Measurements from ENCODE around the gene PTPRE.

Gene PTPRE

DNA sequence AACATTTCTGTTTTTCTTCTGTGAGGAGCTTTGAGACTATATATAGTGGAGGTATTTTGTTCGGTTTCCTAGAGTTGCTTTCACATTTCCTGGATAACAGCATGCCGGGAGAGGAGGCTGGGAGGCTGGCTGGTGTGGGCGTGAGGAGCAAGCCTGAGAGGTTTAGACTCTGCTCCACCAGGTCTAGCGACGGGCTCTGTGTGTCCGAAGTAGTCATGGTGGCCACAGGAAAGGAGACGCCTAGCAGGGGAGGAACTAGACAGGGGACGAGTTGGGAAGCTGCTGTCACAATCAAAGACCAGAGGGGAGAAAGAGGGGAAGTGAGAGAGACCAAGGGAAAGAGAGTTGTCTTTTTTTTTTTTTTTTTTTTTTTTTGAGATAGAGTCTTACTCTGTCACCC lies 19.6 kb downstream of the PTPRE start:
- no peak for DNase-seq (ENCODE audit: low read depth)

DNA sequence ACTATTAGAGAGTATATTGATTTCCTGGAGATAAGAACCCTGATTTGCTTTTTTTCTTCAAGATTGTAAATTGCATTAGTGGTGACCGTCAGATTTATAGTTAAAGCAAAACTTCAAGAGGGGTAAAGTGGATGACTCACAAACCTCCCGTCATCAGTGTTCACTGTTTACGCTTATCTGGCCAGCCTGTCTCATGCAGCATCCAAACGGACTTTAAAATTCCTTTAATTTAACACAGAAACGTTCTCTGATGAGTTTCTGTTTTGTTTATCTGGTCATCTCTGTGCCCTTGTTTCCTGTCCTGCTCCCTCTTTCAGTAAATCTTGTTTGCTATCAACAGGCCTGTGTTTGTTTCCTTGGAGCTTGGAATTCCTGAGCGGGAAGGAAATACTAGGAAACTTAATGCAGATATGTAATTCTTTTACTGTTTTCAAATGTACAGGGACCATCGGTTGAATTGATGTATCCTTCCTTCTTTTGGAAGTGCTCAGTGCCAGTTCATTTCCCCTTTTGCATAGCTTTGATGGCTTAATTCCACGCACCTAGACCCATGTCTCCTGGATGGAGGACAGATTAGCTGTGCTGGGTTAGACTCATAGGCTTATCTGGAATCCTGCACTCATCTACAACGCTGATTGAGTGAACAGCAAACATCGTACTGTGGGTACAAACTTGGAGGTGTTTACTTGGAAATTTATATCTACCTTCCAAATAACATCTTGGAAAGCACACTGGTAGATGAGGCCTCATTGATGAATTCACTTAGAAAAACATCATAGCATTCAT lies 21.3 kb downstream of the PTPRE start:
- no peak for DNase-seq (ENCODE audit: low read depth)

DNA sequence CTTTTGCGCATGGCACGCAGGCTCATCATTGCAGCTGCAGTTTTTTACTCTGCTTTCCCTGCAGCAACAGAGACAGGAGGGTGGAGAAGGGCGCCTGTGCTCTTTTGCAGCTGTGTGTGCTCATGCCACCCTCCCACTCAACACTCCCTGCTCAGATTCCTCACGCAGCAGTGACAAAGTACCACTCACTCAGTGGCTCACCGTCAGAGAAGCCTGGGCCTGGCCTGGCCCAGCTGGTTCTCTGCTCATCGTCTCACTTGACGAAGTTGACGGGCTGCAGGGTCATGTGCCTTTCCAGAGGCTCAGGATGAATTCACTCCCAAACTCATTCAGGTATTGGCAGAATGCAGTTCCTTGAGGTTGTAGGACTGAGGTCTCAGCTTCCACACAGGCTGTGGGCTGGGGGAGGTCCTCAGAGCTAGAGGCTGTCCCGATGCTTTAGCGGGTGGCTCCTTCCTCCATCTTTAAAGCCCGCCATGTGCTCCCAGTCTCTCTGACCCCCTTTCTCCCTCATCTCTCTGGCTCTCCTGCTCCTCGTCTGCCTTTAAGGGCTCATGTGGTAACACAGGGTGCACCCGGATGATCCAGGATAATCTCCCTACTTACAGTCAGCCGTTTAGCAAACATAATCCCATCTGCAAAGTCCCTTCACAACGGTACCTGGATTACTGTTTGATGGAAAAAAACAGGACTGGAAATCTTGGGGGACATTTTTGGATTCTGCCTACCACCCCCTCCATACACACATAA lies 25.8 kb downstream of the PTPRE start:
- DNase-seq (ENCODE audit: low read depth), result no peak

DNA sequence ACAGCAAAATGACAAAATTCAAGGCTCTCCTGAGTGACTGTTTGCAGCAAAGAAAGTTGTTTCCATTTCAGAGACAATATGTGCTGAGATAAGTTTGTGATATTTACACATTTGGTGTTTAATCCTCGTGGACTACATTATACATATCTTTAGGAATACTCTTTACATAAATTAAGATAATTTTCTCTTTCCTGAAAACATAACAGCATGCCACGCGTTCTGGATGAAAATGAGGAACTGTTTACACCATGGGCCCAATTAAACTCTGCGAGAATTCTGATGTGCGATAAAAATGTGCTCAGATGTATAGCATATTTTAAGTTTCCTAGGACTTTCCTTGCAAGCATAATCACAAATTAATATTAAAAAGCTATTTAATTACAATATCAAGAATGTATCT lies 26.4 kb downstream of the PTPRE start:
- DNase-seq (ENCODE audit: low read depth), result no peak

DNA sequence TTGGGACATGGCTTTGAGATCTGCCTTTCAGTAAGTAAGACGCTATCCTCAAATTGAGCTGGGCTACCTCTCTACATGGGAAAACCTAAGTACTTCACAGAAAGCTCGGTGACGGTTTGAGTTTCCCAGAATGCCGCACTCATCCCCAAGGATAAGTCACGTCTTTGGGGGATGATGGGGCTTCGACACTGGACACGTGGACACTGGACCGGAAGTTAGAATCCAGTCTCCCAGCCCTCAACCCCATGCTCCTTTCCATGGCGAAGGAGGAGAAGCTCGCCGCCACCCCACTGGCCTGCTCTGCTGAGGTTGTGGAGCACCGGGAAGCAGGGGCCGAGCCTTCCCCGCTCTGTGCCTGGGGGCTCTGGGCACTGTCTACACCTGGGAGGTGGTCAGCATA lies 27.5 kb downstream of the PTPRE start:
- no peak for DNase-seq (ENCODE audit: low read depth)

DNA sequence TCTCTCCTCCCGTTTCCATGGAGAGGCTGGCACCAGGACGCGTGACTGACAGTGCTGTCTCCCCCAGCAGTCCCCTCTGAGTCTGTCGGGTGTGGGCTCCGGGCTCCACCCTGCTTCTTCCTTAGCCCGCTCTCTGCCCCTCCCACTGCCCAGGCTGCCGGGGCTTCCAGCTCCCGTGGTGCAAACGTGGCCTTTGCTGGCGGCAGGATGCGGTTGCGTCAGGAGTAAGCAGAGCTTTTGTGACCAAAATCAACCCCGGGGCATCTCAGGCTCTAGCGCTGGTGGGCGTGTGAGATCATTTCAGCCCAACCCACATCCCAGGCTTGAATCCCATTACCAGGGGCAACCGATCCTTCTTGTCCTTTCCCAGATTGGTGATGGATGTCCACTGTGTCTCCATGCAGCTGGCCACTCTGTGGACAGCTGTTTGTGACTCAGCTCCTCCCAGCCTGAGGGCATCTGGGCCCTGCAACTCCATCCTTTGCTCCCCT lies 28.2 kb downstream of the PTPRE start:
- DNase-seq (ENCODE audit: low read depth), result no peak

DNA sequence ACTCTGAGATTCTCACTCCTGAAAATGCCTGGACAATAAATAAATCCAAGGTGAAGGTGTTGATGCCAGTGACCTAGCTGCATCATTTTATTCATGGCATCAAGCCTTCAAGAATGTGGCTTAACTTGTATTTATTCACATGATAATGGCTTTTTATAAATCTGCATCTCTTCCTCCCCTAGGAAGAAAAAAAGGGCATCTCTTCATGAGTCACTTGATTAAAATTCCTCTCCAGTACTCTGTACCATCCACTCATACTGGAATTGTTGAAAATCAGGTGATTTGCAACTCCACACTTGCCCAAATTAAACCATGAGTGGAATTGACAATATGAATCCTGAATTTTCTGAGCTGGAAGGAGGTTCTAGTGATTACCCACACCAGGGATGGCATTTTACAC lies 30.2 kb downstream of the PTPRE start:
- no peak for DNase-seq (ENCODE audit: low read depth)

DNA sequence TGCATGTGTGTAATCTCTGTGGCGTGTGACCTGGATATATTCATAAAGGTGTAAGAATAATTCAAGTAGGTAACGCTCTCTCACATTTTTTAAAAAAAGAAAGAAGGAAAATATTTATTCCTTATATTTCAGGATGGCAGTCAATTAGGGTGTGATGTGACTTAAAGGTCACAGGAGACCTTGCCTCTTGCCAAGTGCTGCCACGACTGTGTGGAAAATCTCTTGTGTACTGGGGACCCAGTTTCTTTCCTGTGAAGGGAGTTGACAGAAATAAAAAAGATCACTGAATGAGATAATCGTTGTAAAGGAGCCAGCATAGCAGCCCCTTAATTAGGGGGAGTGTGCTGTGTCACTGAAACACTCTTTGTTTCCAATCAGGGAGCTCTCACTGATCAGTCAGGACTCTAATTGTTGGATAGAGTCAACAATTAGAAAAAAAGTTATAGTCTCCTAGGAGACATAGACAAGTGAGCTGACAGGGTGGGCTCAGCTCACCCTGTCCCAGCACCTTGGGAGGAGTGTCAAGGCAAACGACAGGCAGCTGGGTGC lies 31.1 kb downstream of the PTPRE start:
- DNase-seq (ENCODE audit: low read depth), result no peak

DNA sequence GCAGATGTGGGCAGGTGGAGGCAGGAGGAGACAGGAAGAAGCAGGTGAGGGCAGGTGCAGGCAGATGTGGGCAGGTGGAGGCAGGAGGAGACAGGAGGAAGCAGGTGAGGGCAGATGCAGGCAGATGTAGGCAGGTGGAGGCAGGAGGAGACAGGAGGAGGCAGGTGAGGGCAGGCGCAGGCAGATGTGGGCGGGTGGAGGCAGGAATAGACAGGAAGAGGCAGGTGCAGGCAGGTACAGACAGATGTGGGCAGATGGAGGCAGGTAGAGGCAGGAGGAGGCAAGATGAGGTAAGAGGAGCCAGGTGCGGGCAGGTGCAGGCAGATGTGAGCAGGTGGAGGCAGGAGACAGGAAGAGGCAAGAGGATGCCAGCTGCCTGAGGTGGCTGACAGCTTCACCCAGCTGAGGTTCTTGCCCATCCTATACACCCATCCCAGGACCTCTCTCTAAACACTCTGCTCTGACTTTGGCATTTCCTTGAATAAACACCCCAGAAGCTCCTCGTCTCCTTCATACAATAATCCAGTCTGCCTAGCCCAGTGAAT lies 33.0 kb downstream of the PTPRE start:
- DNase-seq (ENCODE audit: low read depth), result no peak

DNA sequence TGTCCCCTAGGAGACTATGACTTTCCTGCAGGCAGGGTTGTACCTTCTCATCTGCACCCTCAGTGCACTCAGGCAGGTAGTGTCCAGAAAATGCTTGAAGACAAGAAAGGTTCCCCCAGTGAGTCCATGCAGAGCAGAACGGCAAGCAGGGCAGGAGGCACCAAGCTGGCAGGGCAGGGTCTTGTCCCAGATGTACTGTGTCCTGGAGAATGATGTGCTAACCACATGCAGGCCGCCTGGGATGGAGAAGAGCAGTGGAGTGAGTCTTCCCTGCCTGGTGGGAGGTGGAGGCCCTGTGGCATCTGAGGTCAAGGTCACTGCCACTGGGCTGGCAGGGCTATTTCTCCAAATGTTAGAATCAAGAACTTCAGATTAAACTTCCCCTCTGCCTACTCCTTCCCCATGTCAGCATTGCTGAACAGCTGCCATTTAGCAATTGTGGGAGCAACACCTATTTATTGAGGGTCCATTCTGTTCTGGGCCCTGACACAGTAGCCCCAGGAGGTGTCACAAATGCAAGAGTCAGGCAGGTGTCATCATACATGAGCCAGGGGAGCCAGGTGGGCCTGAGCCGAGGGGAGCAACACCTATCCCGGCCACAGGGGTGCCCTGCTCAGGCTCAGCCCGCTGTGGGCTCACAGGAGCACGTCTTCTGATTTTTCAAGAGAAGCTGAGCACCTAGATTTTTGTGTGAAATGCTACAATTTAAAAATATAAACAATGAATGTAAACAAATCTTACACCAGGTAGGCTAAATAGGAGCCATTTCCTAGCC lies 34.1 kb downstream of the PTPRE start:
- no peak for DNase-seq (ENCODE audit: low read depth)

DNA sequence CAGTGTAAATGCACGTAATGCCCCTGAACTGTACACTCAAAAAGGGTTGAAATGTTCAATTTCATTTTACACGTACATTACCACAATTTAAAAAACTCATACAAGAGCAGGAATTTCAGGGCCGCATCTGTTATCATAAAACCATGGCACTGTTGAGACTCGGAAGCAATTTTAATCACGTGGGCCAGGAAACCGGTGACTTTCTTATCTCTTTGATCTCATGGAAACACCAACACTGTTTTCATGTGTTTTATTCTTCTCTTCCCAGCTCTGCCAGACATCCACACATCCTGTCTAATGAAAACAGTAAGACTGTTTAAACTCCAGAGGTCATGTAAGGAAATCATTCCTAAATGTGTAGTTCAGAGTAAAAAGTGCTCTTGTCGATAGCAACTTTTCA lies 35.9 kb downstream of the PTPRE start:
- no peak for DNase-seq (ENCODE audit: low read depth)

DNA sequence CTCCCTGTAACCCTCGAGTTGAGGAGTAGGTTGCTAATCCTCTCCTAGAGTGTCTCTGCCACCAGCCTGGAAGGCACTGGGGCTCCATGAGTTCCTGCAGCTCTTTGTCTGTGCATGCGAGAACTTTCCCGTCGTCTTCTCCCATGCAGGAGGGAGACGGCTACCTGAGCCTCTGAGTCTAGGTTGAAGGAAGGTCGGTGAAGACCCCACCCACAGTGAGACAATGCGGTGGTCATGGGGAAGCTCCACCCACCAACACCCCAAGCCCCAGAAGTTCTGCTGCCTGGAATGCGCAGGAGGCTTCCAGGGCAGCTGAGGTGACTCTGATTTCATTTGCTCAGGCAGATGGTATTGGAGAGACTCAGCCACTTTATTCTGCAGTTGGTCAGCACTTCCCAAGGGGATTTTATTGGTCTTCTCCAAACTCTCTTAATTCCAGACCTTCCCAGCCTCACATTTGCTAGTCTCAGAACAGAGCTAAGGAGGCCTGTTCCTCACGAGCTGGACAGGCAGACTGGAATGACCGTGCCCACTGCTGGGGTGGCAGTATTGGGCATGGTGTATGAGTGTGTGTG lies 36.5 kb downstream of the PTPRE start:
- no peak for DNase-seq (ENCODE audit: low read depth)

DNA sequence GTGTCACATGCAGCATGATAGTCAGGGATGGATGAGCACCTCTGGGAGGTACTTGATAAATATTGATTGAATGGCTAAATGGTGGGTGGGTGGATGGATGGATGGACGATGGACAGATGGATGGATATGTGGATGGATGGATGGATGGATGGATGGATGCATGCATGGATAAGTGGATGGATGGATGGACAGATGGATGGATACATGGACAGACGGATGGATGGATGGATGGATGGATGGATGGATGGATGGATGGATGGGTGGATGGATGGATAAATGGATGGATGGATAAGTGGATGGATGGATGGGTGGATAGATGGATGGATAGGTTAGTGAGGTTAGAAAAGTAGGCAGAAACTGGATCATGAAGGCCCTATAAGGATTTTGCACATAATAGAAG lies 37.4 kb downstream of the PTPRE start:
- no peak for DNase-seq (ENCODE audit: low read depth)

DNA sequence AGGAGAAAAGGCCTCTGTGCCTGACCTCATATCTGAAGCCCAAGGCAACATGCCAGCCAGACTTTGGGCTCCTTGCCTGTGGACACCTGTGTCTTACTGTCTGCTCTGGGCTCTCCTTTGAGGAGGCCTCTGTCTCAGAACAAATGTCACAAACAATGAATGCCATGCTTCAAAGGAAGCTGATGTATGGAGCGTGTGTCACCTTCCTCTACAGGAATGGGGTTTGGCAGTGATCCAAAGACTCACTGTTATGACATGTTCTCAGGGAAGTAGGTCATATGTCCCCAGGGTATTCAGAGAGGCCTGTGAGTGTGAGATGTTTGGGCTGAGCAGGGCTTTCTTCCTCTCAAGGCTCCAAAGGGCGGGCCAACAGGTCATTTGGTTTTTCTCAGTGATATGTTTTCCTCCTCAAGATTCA lies 38.4 kb downstream of the PTPRE start:
- no peak for DNase-seq (ENCODE audit: low read depth)

DNA sequence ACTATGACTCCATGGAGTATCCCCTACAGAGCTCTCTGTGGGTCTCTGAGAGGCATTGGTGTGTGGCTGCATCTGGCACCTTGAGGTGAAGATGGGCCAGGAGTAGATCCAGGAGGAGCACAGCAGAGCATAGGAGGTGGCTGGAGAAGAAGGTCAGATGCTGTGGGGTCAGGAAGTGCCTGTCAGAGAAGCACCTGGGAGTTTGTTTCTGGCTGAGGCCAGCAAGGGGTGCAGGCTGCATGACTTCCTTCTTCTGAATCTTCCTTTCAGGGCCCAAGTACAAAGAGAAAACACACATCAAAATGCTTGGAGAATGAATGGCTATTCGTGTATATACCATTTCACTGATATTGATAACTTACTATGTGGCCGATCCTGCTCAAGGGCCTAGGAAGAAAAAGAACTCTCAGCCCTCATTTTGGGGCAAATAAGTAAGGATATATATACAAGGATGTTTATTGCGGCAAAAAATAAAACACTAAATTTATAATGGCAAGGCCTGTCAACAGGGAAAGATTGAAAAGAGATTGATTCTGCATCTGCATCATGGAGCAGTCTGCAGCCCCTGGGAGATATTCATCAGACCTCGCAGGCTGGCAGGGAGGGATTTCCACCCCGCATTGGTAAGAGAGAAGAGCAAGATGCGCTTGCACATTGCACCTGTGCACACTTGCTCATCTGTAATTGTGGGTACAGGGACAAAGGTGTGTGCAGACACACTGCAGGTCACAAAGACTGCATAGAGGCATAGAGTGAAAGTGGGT lies 39.2 kb downstream of the PTPRE start:
- DNase-seq (ENCODE audit: low read depth), result no peak

DNA sequence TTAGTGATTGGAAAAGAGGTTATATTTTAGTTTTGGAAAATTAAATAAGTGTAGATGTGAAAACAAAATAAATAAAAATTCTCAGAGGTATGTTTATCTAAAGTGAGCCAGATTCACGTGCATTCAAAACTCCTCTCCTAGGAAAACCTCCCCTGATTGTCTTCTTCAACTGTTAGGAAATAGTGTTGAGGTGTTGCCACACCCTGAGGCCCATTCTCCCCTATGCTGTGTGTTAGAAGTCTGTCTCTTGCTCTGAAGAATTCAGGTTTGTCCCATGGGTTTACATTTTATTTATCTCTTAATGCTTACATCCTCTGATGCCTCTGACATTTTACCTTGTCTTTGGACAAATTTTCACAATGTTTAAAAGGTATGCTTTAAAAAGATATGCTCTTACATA lies 40.3 kb downstream of the PTPRE start:
- no peak for DNase-seq (ENCODE audit: low read depth)

DNA sequence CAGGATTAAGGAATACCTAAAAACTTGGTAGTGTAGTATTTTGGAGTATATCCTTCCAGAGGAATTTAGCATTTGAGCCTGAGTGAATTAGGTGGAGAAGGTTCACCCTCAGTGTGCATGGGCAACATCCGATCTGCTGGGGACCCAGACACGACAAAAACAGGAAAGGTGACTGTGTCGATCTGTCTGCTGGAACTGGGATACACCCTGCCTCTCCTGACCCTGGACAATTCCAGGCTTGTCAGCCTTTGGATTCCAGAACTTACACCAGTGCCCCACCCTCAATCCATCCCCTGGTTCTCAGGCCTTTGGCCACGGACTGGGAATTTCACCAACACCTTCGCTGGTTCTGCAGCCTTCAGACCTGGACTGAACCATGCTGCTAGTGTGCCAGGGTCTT lies 41.9 kb downstream of the PTPRE start:
- no peak for DNase-seq (ENCODE audit: low read depth)

DNA sequence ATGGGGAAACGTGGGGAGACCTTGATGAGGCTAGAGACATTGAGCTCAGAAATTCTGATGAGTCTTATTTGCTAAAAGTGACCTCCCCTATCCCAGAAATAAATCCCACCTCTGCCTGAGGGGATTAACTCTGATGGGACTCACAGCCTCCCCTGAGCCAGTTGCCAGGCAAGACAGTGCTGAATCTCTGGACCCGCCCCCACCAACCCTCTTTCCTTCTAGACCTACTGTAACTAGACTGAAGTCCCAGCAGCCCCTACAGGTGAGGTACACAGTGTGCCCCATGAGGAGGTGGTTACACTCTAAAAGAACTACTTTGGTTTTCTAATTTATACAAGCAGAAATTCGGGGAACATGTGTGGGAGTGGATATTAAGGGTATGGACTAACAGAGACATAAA lies 42.9 kb downstream of the PTPRE start:
- no peak for DNase-seq (ENCODE audit: low read depth)

DNA sequence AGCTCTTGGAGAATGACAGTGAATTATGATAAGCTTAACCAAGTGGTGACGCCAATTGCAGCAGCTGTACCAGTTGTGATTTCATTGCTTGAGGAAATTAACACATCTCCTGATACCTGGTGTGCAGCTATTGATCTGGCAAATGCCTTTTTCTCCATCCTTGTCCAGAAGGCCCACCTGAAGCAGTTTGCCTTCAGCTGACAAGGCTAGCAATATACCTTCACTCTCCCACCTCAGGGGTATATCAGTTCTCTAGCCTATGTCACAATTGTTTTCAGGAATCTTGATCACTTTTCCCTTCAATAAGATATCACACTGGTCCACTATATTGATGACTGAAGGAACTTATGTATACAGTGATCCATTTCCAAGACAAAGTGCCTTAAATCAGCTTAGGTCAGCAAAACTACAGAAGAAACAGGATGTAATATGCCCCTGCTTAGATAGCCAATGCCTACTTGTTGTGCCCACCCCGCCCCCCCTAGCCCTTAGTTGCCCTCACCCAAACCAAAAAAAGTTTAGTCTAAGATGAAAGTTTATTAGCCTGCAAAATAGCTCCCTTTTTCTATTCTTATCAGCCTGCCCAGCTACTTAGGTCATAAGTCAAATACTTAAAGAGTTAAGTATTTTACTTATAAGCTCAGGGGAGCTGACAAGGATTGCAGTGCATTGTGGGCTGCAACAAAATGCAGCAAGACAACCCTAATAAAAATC lies 45.1 kb downstream of the PTPRE start:
- no peak for DNase-seq (ENCODE audit: low read depth)

DNA sequence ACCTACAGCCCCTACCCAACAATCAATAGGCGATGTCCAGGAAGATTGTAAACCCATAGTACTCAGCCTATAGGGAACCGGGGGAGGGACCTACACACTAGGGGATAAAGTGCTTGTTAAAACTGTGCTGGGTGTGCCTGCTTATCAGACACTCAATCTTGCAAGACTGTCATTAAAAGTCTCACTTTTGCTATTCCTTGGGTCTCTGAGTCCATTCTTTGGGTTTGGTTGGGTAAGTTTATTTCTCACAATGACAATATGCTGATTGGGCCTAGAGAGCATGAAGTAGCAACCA lies 45.6 kb downstream of the PTPRE start:
- no peak for DNase-seq (ENCODE audit: low read depth)

DNA sequence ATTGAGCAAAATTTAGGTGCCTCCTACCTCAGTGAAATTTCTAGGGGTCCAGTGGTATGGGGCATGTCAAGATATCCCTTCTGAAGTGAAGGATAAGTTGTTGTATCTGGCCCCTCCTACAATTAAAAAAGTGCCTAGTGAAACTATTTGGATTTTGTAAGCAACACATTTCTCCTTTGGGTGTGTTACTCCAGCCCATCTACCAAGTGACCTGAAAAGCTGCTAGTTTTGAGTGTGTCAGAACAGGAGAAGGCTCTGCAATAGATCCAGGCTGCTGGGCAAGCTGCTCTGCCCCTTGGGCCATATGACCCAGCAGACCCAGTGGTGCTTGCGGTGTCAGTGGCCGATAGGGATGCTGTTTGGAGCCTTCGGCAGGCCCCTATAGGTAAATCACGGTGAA lies 46.0 kb downstream of the PTPRE start:
- no peak for DNase-seq (ENCODE audit: low read depth)

All from T follicular helper cell (primary cell).